Activated CD8-positive, alpha-beta memory T cell treated with anti-CD3 and anti-CD28 coated beads for 36 hours (primary cell): ENCODE data around the gene VASP. TPM values are rescaled to one million over a fixed set of nuclear protein-coding genes. Genes with fewer than 3 reads are reported as not detected.

Experiments
- CTCF ChIA-PET: fragments of 350-600 bp; sonication (Branson Sonifier 250); formaldehyde crosslinking; loops from one replicate; lab custom pipeline; 2021; ENCODE audit warnings: antibody characterized with exemption; lab: Charles Lee
- POLR2A ChIA-PET: fragments of 350-600 bp; sonication (Branson Sonifier 250); formaldehyde crosslinking; loops from one replicate; lab custom pipeline; 2021; ENCODE audit warnings: antibody characterized with exemption; lab: Charles Lee
- total RNA-seq, 2 experiments: library from RNA; stranded (reverse); gene quantifications; one replicate each; pipeline ENCODE4 v1.2.3, GENCODE V29; 2021

VASP gene
- total RNA-seq, 2 experiments from 2014 or later, result 186 to 193 TPM

GRCh38 chr19:45522010-45522941 lies 15.0 kb downstream of the VASP start:
- CTCF ChIA-PET, result interaction anchor here (0.7 to 1.3 kb wide), 2 partner anchors 36 to 159 kb away, joined by 3 to 4 read pairs; no protein-coding TSS in a partner anchor
- POLR2A ChIA-PET, result no interaction called here

GRCh38 chr19:45523642-45524256 lies 16.5 kb downstream of the VASP start:
- POLR2A ChIA-PET, result no interaction called here
- CTCF ChIA-PET, result interaction anchor here (0.8 to 1.0 kb wide), 2 partner anchors 118 to 162 kb away, joined by 3 read pairs; no protein-coding TSS in a partner anchor

- ChIA-PET CTCF (interaction anchor here (0.8 to 1.0 kb wide), 2 partner anchors 117 to 161 kb away, joined by 3 read pairs; no protein-coding TSS in a partner anchor), POLR2A (no interaction called here)
Measured at GRCh38 chr19:45524575-45525129, 17.4 kb downstream of the VASP start.

GRCh38 chr19:45526143-45526542 lies 18.9 kb downstream of the VASP start:
- CTCF ChIA-PET, result interaction anchor here (0.5 to 1.3 kb wide), 2 partner anchors 32 to 36 kb away, joined by 3 read pairs; no protein-coding TSS in a partner anchor
- POLR2A ChIA-PET, result no interaction called here

- CTCF ChIA-PET, result interaction anchor here (1.2 kb wide), 1 partner anchor 31 kb away, joined by 4 read pairs; no protein-coding TSS in a partner anchor
Measured at GRCh38 chr19:45526971-45527370, 19.7 kb downstream of the VASP start.

GRCh38 chr19:45527731-45528130 lies 20.5 kb downstream of the VASP start:
- POLR2A ChIA-PET, result no interaction called here
- CTCF ChIA-PET, result interaction anchor here (1.2 kb wide), 1 partner anchor 30 kb away, joined by 4 read pairs; no protein-coding TSS in a partner anchor

More at GRCh38 chr19:45526971-45527370, 19.7 kb downstream of the VASP start:
- POLR2A ChIA-PET, result no interaction called here

GRCh38 chr19:45528149-45528743 lies 21.0 kb downstream of the VASP start:
- POLR2A ChIA-PET, result no interaction called here
- CTCF ChIA-PET, result interaction anchor here (1.2 kb wide), 1 partner anchor 29 kb away, joined by 4 read pairs; no protein-coding TSS in a partner anchor

GRCh38 chr19:45528744-45529419 lies 21.6 kb downstream of the VASP start:
- ChIA-PET CTCF (interaction anchor here (1.0 kb wide), 2 partner anchors 30 to 115 kb away, joined by 3 read pairs; no protein-coding TSS in a partner anchor), POLR2A (no interaction called here)

- ChIA-PET POLR2A (no interaction called here), CTCF (interaction anchor here (1.0 to 2.1 kb wide), 3 partner anchors 12 to 114 kb away, joined by 3 to 4 read pairs (median 3); no protein-coding TSS in a partner anchor)
Measured at GRCh38 chr19:45529420-45529785, 22.1 kb downstream of the VASP start.

GRCh38 chr19:45531349-45531748 lies 24.1 kb downstream of the VASP start:
- POLR2A ChIA-PET, result no interaction called here
- CTCF ChIA-PET, result interaction anchor here (0.6 to 2.1 kb wide), 3 partner anchors 14 to 112 kb away, joined by 3 to 4 read pairs (median 3); no protein-coding TSS in a partner anchor

- CTCF ChIA-PET, result interaction anchor here (0.7 to 0.9 kb wide), 2 partner anchors 16 to 1465 kb away, joined by 3 read pairs; no protein-coding TSS in a partner anchor
- POLR2A ChIA-PET, result no interaction called here
Measured at GRCh38 chr19:45539459-45539858, 32.2 kb downstream of the VASP start.

- ChIA-PET CTCF (no interaction called here), POLR2A (no interaction called here)
Measured at GRCh38 chr19:45542234-45542668, 35.0 kb downstream of the VASP start.

GRCh38 chr19:45547211-45547770 lies 40.0 kb downstream of the VASP start:
- ChIA-PET CTCF (interaction anchor here (0.6 kb wide), 1 partner anchor 85 kb away, joined by 3 read pairs; no protein-coding TSS in a partner anchor), POLR2A (no interaction called here)

GRCh38 chr19:45547965-45548609 lies 40.8 kb downstream of the VASP start:
- ChIA-PET POLR2A (no interaction called here), CTCF (interaction anchor here (2.2 kb wide), 1 partner anchor 10 kb away, joined by 6 read pairs; no protein-coding TSS in a partner anchor)

GRCh38 chr19:45553464-45553863 lies 46.2 kb downstream of the VASP start:
- ChIA-PET POLR2A (interaction anchor here (0.5 kb wide), 1 partner anchor 1808 kb away, joined by 11 read pairs; no protein-coding TSS in a partner anchor), CTCF (interaction anchor here (1.0 to 1.2 kb wide), 2 partner anchors 55 to 114 kb away, joined by 3 read pairs; partner anchors contain the start of gene PPM1N)

- POLR2A ChIA-PET, result no interaction called here
Measured at GRCh38 chr19:45554481-45554880, 47.2 kb downstream of the VASP start.

GRCh38 chr19:45556835-45557234 lies 49.6 kb downstream of the VASP start:
- ChIA-PET CTCF (interaction anchor here (1.8 to 2.0 kb wide), 2 partner anchors 26 to 29 kb away, joined by 3 to 4 read pairs; no protein-coding TSS in a partner anchor), POLR2A (no interaction called here)

More at GRCh38 chr19:45554481-45554880, 47.2 kb downstream of the VASP start:
- CTCF ChIA-PET, result interaction anchor here (1.2 kb wide), 1 partner anchor 56 kb away, joined by 3 read pairs; the partner anchor contains the start of gene PPM1N
